Smooth muscle cell of trachea (primary cell): ENCODE data around the gene LHFPL2. TPM values are rescaled to one million over a fixed set of nuclear protein-coding genes. Genes with fewer than 3 reads are reported as not detected.

ENCODE experiments used
- total RNA-seq: library from RNA; depleted of rRNA; stranded (reverse); fragments of >200 nt; gene quantifications from 2 replicates; pipeline ENCODE4 v1.2.1, GENCODE V29; 2014

LHFPL2 gene
- total RNA-seq: 63.6 and 84.7 TPM in 2 replicates

GRCh38 chr5:78648359-78649210 lies at the start of gene LHFPL2:
TSS of gene LHFPL2 (minus strand) at chr5:78648772. CDS start at chr5:78510213, 138,559 bp downstream.

